SK-N-SH treated with all-trans-retinoic acid at 6 μM for 48 hours (cell line): ENCODE results near the gene SRD5A3.

Source experiments
- CREB5 ChIP-seq: fragments of 250-450 bp; sonication (Bioruptor Pico); IDR thresholded peaks from 2 replicates; pipeline ENCODE4 v1.5.1; 2020; ENCODE audit warnings: low read depth, mild to moderate bottlenecking, moderate library complexity
- TSHZ2 ChIP-seq: fragments of 250-450 bp; sonication (Bioruptor Pico); IDR thresholded peaks from 2 replicates; pipeline ENCODE4 v1.5.0; 2020; ENCODE audit warnings: mild to moderate bottlenecking, moderate library complexity

GRCh38 chr4:55380576-55380975 lies 34.5 kb downstream of the SRD5A3 start:
- TF ChIP-seq CREB5 (CRISPR knock-in tag) (no peak), TSHZ2 (CRISPR knock-in tag) (no peak)
